ENCODE measurements around the gene DDC. TPM values are rescaled to one million over a fixed set of nuclear protein-coding genes. Genes with fewer than 3 reads are reported as not detected.

DDC gene
- total and polyA plus RNA-seq, 2 donors (not counting 1 experiment from before 2014, with no cell fraction given): not detected

- Histone ChIP-seq H3K4me1 (ENCODE audit: control insufficient read depth in 2 of 2, insufficient read depth in 2 of 2, low read length in 2 of 2) (no peaks in the 10 kb centered on the region), H3K4me3 (ENCODE audit: control extremely low read depth in 1 of 5, extremely low read depth in 1 of 5, insufficient read depth in 1 of 5, low read depth in 2 of 5, low read length in 4 of 5) (no peak overlapping the region), H3K27ac (ENCODE audit: low read length in 2 of 2) (no peak overlapping the region), H3K79me2 (ENCODE audit: control insufficient read depth, insufficient read depth, low read length) (no peaks in the 10 kb centered on the region), H4K20me1 (ENCODE audit: control insufficient read depth, insufficient read depth, low read length, poor library complexity, severe bottlenecking) (no peaks in the 10 kb centered on the region), H3K9ac (ENCODE audit: low read length) (no peak overlapping the region), H3K27me3 (replicated peaks in 1 of 4; ENCODE audit: control extremely low read depth in 1 of 4, control insufficient read depth in 3 of 4, insufficient read depth in 4 of 4, low read length in 3 of 4) (no peaks in the 10 kb centered on the region), H3K36me3 (replicated peaks in 1 of 2; ENCODE audit: control extremely low read depth in 1 of 2, control insufficient read depth in 1 of 2, extremely low read depth in 1 of 2, insufficient read depth in 2 of 2, low read length in 1 of 2) (no peaks in the 10 kb centered on the region), H3K9me3 (ENCODE audit: control extremely low read depth in 1 of 3, control insufficient read depth in 2 of 3, insufficient read depth in 1 of 3, low read length in 2 of 3) (peaks cover 0 to 3% (median 0%) of the 10 kb centered on the region in 3 donors), H3K4me2 (replicated peaks; ENCODE audit: low read depth, low read length, poor library complexity, severe bottlenecking) (no peak overlapping the region), H2AFZ (ENCODE audit: insufficient read depth, low read depth, low read length, poor library complexity, severe bottlenecking) (no peak overlapping the region)
- WGBS (ENCODE audit: insufficient coverage): 91% methylated on average over 3 of the region's 5 CpGs
- H3K9me3 Mint-ChIP-seq (ENCODE audit: insufficient read depth): no peaks in the 10 kb centered on the region
- peaks cover 45% of the 10 kb centered on the region for H3K27me3 Mint-ChIP-seq
- POLR2A ChIA-PET: no interaction called here
- H3K4me3 Mint-ChIP-seq: no peak overlapping the region
- TF ChIP-seq CTCF (IDR thresholded peaks at IDR 0.05): no peak
- no peak for TF ChIP-seq EZH2 (IDR thresholded peaks at IDR 0.05; ENCODE audit: borderline replicate concordance, insufficient read depth, low read depth, low read length, poor library complexity, severe bottlenecking)
- intact Hi-C loops (cut with micrococcal nuclease): no loop called here
- CTCF ChIA-PET: no interaction called here
- ATAC-seq (ENCODE audit: low read depth) (no peak), DNase-seq (no peak)
- H3K27ac Mint-ChIP-seq: no peak overlapping the region
- no peaks in the 10 kb centered on the region for H3K4me1 Mint-ChIP-seq
Observed at GRCh38 chr7:50591098-50591479, 25.9 kb upstream of the DDC start.

- ATAC-seq (ENCODE audit: low read depth): no peak
- no peak for DNase-seq
- Histone ChIP-seq H3K36me3 (replicated peaks in 1 of 2; ENCODE audit: control extremely low read depth in 1 of 2, control insufficient read depth in 1 of 2, extremely low read depth in 1 of 2, insufficient read depth in 2 of 2, low read length in 1 of 2) (no peaks in the 10 kb centered on the region), H3K27ac (ENCODE audit: low read length in 2 of 2) (no peak overlapping the region), H3K9ac (ENCODE audit: low read length) (no peak overlapping the region), H4K20me1 (ENCODE audit: control insufficient read depth, insufficient read depth, low read length, poor library complexity, severe bottlenecking) (no peaks in the 10 kb centered on the region), H3K4me2 (replicated peaks; ENCODE audit: low read depth, low read length, poor library complexity, severe bottlenecking) (no peak overlapping the region), H3K27me3 (replicated peaks in 1 of 4; ENCODE audit: control extremely low read depth in 1 of 4, control insufficient read depth in 3 of 4, insufficient read depth in 4 of 4, low read length in 3 of 4) (no peaks in the 10 kb centered on the region), H2AFZ (ENCODE audit: insufficient read depth, low read depth, low read length, poor library complexity, severe bottlenecking) (no peak overlapping the region), H3K79me2 (ENCODE audit: control insufficient read depth, insufficient read depth, low read length) (no peaks in the 10 kb centered on the region), H3K4me3 (ENCODE audit: control extremely low read depth in 1 of 5, extremely low read depth in 1 of 5, insufficient read depth in 1 of 5, low read depth in 2 of 5, low read length in 4 of 5) (no peak overlapping the region), H3K9me3 (ENCODE audit: control extremely low read depth in 1 of 3, control insufficient read depth in 2 of 3, insufficient read depth in 1 of 3, low read length in 2 of 3) (peaks cover 0 to 3% (median 0%) of the 10 kb centered on the region in 3 donors), H3K4me1 (ENCODE audit: control insufficient read depth in 2 of 2, insufficient read depth in 2 of 2, low read length in 2 of 2) (no peaks in the 10 kb centered on the region)
- H3K4me1 Mint-ChIP-seq: no peaks in the 10 kb centered on the region
- intact Hi-C loops (cut with micrococcal nuclease): no loop called here
- H3K27me3 Mint-ChIP-seq: peaks cover 45% of the 10 kb centered on the region
- ChIA-PET POLR2A (no interaction called here), CTCF (no interaction called here)
- TF ChIP-seq CTCF (IDR thresholded peaks at IDR 0.05): no peak
- no peak for TF ChIP-seq EZH2 (IDR thresholded peaks at IDR 0.05; ENCODE audit: borderline replicate concordance, insufficient read depth, low read depth, low read length, poor library complexity, severe bottlenecking)
- H3K9me3 Mint-ChIP-seq (ENCODE audit: insufficient read depth): no peaks in the 10 kb centered on the region
- H3K4me3 Mint-ChIP-seq: no peak overlapping the region
- no peak overlapping the region for H3K27ac Mint-ChIP-seq
- WGBS (ENCODE audit: insufficient coverage): 99% methylated on average over 8 of the region's 13 CpGs
Observed at GRCh38 chr7:50590535-50590934, 25.3 kb upstream of the DDC start.
